Common myeloid progenitor, CD34-positive (primary cell): ENCODE data around the gene CSNK1A1.
A peak's percentile ranks its signal among the peaks of the same experiment; 100 is the strongest.

Source experiments
- CTCF ChIA-PET: fragments of 350-600 bp; sonication (Branson Sonifier 250); formaldehyde crosslinking; loops from one replicate; lab custom pipeline; 2021; ENCODE audit warnings: antibody characterized with exemption; lab: Charles Lee
- POLR2A ChIA-PET: fragments of 350-600 bp; sonication (Branson Sonifier 250); formaldehyde crosslinking; loops from one replicate; lab custom pipeline; 2021; ENCODE audit warnings: antibody characterized with exemption; lab: Charles Lee
- DNase-seq, 3 donors: peaks; one replicate each; pipeline versions ENCODE4 v3.0.0 to v3.0.0-alpha.2; 2013
- H3K27ac ChIP-seq, 2 experiments: 1 replicate in 1 of 2; 2 replicates in 1 of 2; pipeline ENCODE4 v1.7.0; 2013; ENCODE audit warnings: inconsistent platforms in 2 of 2, low read length in 2 of 2, mild to moderate bottlenecking in 2 of 2, low read depth in 1 of 2, moderate library complexity in 1 of 2; ENCODE audit not compliant: severe bottlenecking in 2 of 2, insufficient read depth in 1 of 2, poor library complexity in 1 of 2
- H3K27me3 ChIP-seq, 5 experiments: replicated peaks in 2 of 5; 1 replicate in 3 of 5; 2 replicates in 2 of 5; pipeline versions ENCODE4 v1.6.1 to v1.7.0; 2013; ENCODE audit warnings: low read length in 4 of 5, mild to moderate bottlenecking in 2 of 5, moderate library complexity in 2 of 5, inconsistent platforms in 1 of 5; ENCODE audit not compliant: insufficient read depth in 5 of 5, control insufficient read depth in 4 of 5
- H3K36me3 ChIP-seq, 4 experiments: 1 replicate in 2 of 4; 2 replicates in 2 of 4; pipeline versions ENCODE4 v1.6.1 to v1.7.0; 2013; ENCODE audit warnings: low read length in 3 of 4, control low read depth in 1 of 4, mild to moderate bottlenecking in 1 of 4; ENCODE audit not compliant: control insufficient read depth in 4 of 4, insufficient read depth in 4 of 4
- H3K4me1 ChIP-seq, 4 experiments: 1 replicate in 3 of 4; 2 replicates in 1 of 4; pipeline versions ENCODE4 v1.6.1 to v1.7.1; 2013; ENCODE audit warnings: low read length in 3 of 4, mild to moderate bottlenecking in 3 of 4, control low read depth in 1 of 4, inconsistent platforms in 1 of 4, moderate library complexity in 1 of 4; ENCODE audit not compliant: control insufficient read depth in 4 of 4, insufficient read depth in 4 of 4; ENCODE audit errors: control extremely low read depth in 1 of 4
- H3K4me3 ChIP-seq, 7 experiments: 1 replicate in 4 of 7; 2 replicates in 3 of 7; pipeline versions ENCODE4 v1.5.1 to v1.7.0; 2013; ENCODE audit warnings: mild to moderate bottlenecking in 7 of 7, low read length in 6 of 7, moderate library complexity in 6 of 7, inconsistent platforms in 2 of 7, low read depth in 2 of 7, control low read depth in 1 of 7; ENCODE audit not compliant: insufficient read depth in 4 of 7, control insufficient read depth in 1 of 7; ENCODE audit errors: extremely low read depth in 1 of 7
- H3K9me3 ChIP-seq, 5 experiments: 1 replicate in 4 of 5; 2 replicates in 1 of 5; pipeline versions ENCODE4 v1.6.1 to v1.7.1; 2013; ENCODE audit warnings: low read length in 4 of 5, mild to moderate bottlenecking in 2 of 5, inconsistent platforms in 1 of 5, low read depth in 1 of 5, moderate library complexity in 1 of 5; ENCODE audit not compliant: control insufficient read depth in 4 of 5, insufficient read depth in 2 of 5; ENCODE audit errors: control extremely low read depth in 1 of 5
- WGBS: methylation state at CpG from one replicate; pipeline ENCODE4 v1.1.5; 2013; ENCODE audit not compliant: insufficient coverage; 5-methylcytosine and 5-hydroxymethylcytosine counted together

CSNK1A1 gene

GRCh38 chr5:149475777-149476176, 75.5 kb downstream of the CSNK1A1 start:
- ChIA-PET POLR2A (interaction anchor here (1.1 kb wide), 1 partner anchor 16 kb away, joined by 4 read pairs; no protein-coding TSS in a partner anchor), CTCF (interaction anchor here (0.6 to 2.2 kb wide), 11 partner anchors 10 to 42 kb away, joined by 3 to 8 read pairs (median 4); no protein-coding TSS in a partner anchor)
- H3K4me3 ChIP-seq = no peak overlapping the region
- H3K9me3 ChIP-seq = no peaks in the 10 kb centered on the region
- H3K27me3 ChIP-seq = no peaks in the 10 kb centered on the region
- no peak for DNase-seq
- no peak overlapping the region for H3K27ac ChIP-seq
- WGBS = 100% methylated on average over 1 of the region's 3 CpGs
- H3K4me1 ChIP-seq = no peaks in the 10 kb centered on the region
- no peaks in the 10 kb centered on the region for H3K36me3 ChIP-seq

- no peaks in the 10 kb centered on the region for H3K27me3 ChIP-seq
- ChIA-PET POLR2A (no interaction called here), CTCF (interaction anchor here (1.3 to 1.6 kb wide), 4 partner anchors 11 to 35 kb away, joined by 3 to 6 read pairs (median 4); no protein-coding TSS in a partner anchor)
- no peaks in the 10 kb centered on the region for H3K9me3 ChIP-seq
- 96% methylated on average over 3 of the region's 3 CpGs for WGBS
- H3K36me3 ChIP-seq = no peaks in the 10 kb centered on the region
- H3K4me3 ChIP-seq = no peak overlapping the region
- H3K4me1 ChIP-seq = no peaks in the 10 kb centered on the region
- no peak overlapping the region for H3K27ac ChIP-seq
- no peak for DNase-seq
Observed at GRCh38 chr5:149474198-149474597, 77.0 kb downstream of the CSNK1A1 start.

GRCh38 chr5:149473441-149473840, 77.8 kb downstream of the CSNK1A1 start:
- Histone ChIP-seq H3K36me3 (no peaks in the 10 kb centered on the region), H3K4me3 (no peak overlapping the region), H3K27me3 (no peaks in the 10 kb centered on the region), H3K4me1 (no peaks in the 10 kb centered on the region), H3K27ac (no peak overlapping the region), H3K9me3 (no peaks in the 10 kb centered on the region)
- 94% methylated on average over 5 of the region's 7 CpGs for WGBS
- ChIA-PET POLR2A (no interaction called here), CTCF (interaction anchor here (1.5 kb wide), 1 partner anchor 34 kb away, joined by 6 read pairs; no protein-coding TSS in a partner anchor)
- DNase-seq = no peak

- Histone ChIP-seq H3K4me1 (no peaks in the 10 kb centered on the region), H3K4me3 (no peak overlapping the region), H3K27me3 (no peaks in the 10 kb centered on the region), H3K27ac (no peak overlapping the region), H3K36me3 (no peaks in the 10 kb centered on the region), H3K9me3 (no peaks in the 10 kb centered on the region)
- POLR2A ChIA-PET = no interaction called here
- CTCF ChIA-PET = interaction anchor here (0.7 to 1.6 kb wide), 4 partner anchors 9 to 33 kb away, joined by 3 to 6 read pairs (median 5); no protein-coding TSS in a partner anchor
- 97% methylated on average over 7 of the region's 7 CpGs for WGBS
- DNase-seq = no peak
Observed at GRCh38 chr5:149472399-149472798, 78.8 kb downstream of the CSNK1A1 start.

- Histone ChIP-seq H3K27ac (no peak overlapping the region), H3K4me3 (no peak overlapping the region), H3K27me3 (no peaks in the 10 kb centered on the region), H3K36me3 (no peaks in the 10 kb centered on the region), H3K9me3 (no peaks in the 10 kb centered on the region), H3K4me1 (peaks cover 0 to 2% (median 0%) of the 10 kb centered on the region in 4 experiments)
- ChIA-PET CTCF (interaction anchor here (1.1 to 1.8 kb wide), 3 partner anchors 15 to 25 kb away, joined by 4 to 6 read pairs (median 4); no protein-coding TSS in a partner anchor), POLR2A (no interaction called here)
- no peak for DNase-seq
- WGBS = 96% methylated on average over 13 of the region's 15 CpGs
Observed at GRCh38 chr5:149471406-149472183, 79.6 kb downstream of the CSNK1A1 start.

- WGBS = 98% methylated on average over 6 of the region's 6 CpGs
- POLR2A ChIA-PET = no interaction called here
Observed at GRCh38 chr5:149470942-149471341, 80.3 kb downstream of the CSNK1A1 start.

GRCh38 chr5:149466457-149466972, 84.7 kb downstream of the CSNK1A1 start:
- no peak overlapping the region for H3K4me3 ChIP-seq
- peak in 2 of 3 donors; percentile 44 to 61 for DNase-seq
- no peaks in the 10 kb centered on the region for H3K27me3 ChIP-seq
- no peaks in the 10 kb centered on the region for H3K9me3 ChIP-seq
- POLR2A ChIA-PET = no interaction called here
- WGBS = 90% methylated on average over 17 of the region's 17 CpGs
- H3K36me3 ChIP-seq = no peaks in the 10 kb centered on the region
- CTCF ChIA-PET = interaction anchor here (1.1 to 2.6 kb wide), 5 partner anchors 10 to 32 kb away, joined by 3 to 13 read pairs (median 6); no protein-coding TSS in a partner anchor
- no peak overlapping the region for H3K27ac ChIP-seq
- H3K4me1 ChIP-seq = peaks cover 0 to 12% (median 5%) of the 10 kb centered on the region in 4 experiments

More at GRCh38 chr5:149470942-149471341, 80.3 kb downstream of the CSNK1A1 start:
- H3K27me3 ChIP-seq = no peaks in the 10 kb centered on the region
- H3K36me3 ChIP-seq = no peaks in the 10 kb centered on the region
- no peak overlapping the region for H3K27ac ChIP-seq
- no peak overlapping the region for H3K4me3 ChIP-seq
- H3K9me3 ChIP-seq = no peaks in the 10 kb centered on the region
- DNase-seq = no peak
- H3K4me1 ChIP-seq = peaks cover 0 to 3% (median 0%) of the 10 kb centered on the region in 4 experiments
- CTCF ChIA-PET = interaction anchor here (1.1 to 1.8 kb wide), 3 partner anchors 19 to 25 kb away, joined by 3 to 6 read pairs (median 4); no protein-coding TSS in a partner anchor
